Liver (tissue), 9 donors: ENCODE measurements around the gene USP24. TPM values are rescaled to one million over a fixed set of nuclear protein-coding genes. Genes with fewer than 3 reads are reported as not detected.

Experiments used
- DNase-seq: peaks from one replicate; pipeline ENCODE4 v3.0.0-alpha.2; 2017; ENCODE audit warnings: low spot score
- H3K27ac ChIP-seq, 2 donors: one replicate each; pipeline ENCODE4 v1.7.0; 2013; ENCODE audit warnings: inconsistent platforms in 2 of 2, low read length in 2 of 2, control low read depth in 1 of 2, low read depth in 1 of 2, mild to moderate bottlenecking in 1 of 2
- H3K27me3 ChIP-seq, 4 donors: one replicate each; pipeline versions ENCODE4 v1.6.1 to v1.7.0; 2013; ENCODE audit warnings: low read length in 3 of 4, inconsistent platforms in 1 of 4, mild to moderate bottlenecking in 1 of 4, moderate library complexity in 1 of 4; ENCODE audit not compliant: control insufficient read depth in 4 of 4, insufficient read depth in 4 of 4
- H3K36me3 ChIP-seq, 4 donors: one replicate each; pipeline versions ENCODE4 v1.6.1 to v1.7.0; 2013; ENCODE audit warnings: low read length in 3 of 4, mild to moderate bottlenecking in 3 of 4, low read depth in 1 of 4, moderate library complexity in 1 of 4; ENCODE audit not compliant: control insufficient read depth in 4 of 4, insufficient read depth in 3 of 4
- H3K4me1 ChIP-seq, 4 donors: one replicate each; pipeline versions ENCODE4 v1.6.1 to v1.7.0; 2013; ENCODE audit warnings: low read length in 3 of 4, mild to moderate bottlenecking in 3 of 4, moderate library complexity in 1 of 4; ENCODE audit not compliant: control insufficient read depth in 4 of 4, insufficient read depth in 4 of 4
- H3K4me3 ChIP-seq, 3 donors: one replicate each; pipeline versions ENCODE4 v1.6.1 to v1.7.0; 2013; ENCODE audit warnings: low read length in 3 of 3, control low read depth in 1 of 3, low read depth in 1 of 3, mild to moderate bottlenecking in 1 of 3
- H3K9ac ChIP-seq, 2 donors: one replicate each; pipeline ENCODE4 v1.7.0; 2013; ENCODE audit warnings: low read length in 2 of 2, mild to moderate bottlenecking in 2 of 2, moderate library complexity in 2 of 2, control low read depth in 1 of 2, low read depth in 1 of 2
- H3K9me3 ChIP-seq, 4 donors: one replicate each; pipeline versions ENCODE4 v1.6.1 to v1.7.0; 2013; ENCODE audit warnings: low read length in 3 of 4; ENCODE audit not compliant: control insufficient read depth in 4 of 4
- ATF3 ChIP-seq: IDR thresholded peaks from 2 replicates; pipeline ENCODE4 v1.6.1; 2016; ENCODE audit warnings: antibody characterized with exemption
- CTCF ChIP-seq: fragments of 150-350 bp; IDR thresholded peaks from 2 replicates; pipeline ENCODE4 v1.5.1; 2017; ENCODE audit warnings: improper control_type of control experiment, low read depth, low read length; ENCODE audit not compliant: missing input control
- EGR1 ChIP-seq, 2 donors: IDR thresholded peaks; 2 replicates each; pipeline ENCODE4 v1.6.1; 2016 to 2018; ENCODE audit warnings: antibody characterized with exemption in 2 of 2, low read depth in 2 of 2
- FOXA1 ChIP-seq: IDR thresholded peaks from 2 replicates; pipeline ENCODE4 v1.6.1; 2016; ENCODE audit warnings: antibody characterized with exemption
- FOXA2 ChIP-seq: IDR thresholded peaks from 2 replicates; pipeline ENCODE4 v1.6.1; 2016; ENCODE audit warnings: antibody characterized with exemption
- GABPA ChIP-seq, 2 donors: IDR thresholded peaks in 1 of 2; conservative IDR thresholded peaks in 1 of 2; 2 replicates each; pipeline ENCODE4 v1.6.1; 2016; ENCODE audit warnings: antibody characterized with exemption in 2 of 2, mild to moderate bottlenecking in 1 of 2, moderate library complexity in 1 of 2
- HNF4A ChIP-seq, 2 donors: conservative IDR thresholded peaks; 2 replicates each; pipeline ENCODE4 v1.6.1; 2016; ENCODE audit warnings: antibody characterized with exemption in 2 of 2, mild to moderate bottlenecking in 2 of 2
- HNF4G ChIP-seq: IDR thresholded peaks from 2 replicates; pipeline ENCODE4 v1.6.1; 2016; ENCODE audit warnings: antibody characterized with exemption
- JUND ChIP-seq, 2 donors: IDR thresholded peaks; 2 replicates each; pipeline ENCODE4 v1.6.1; 2016; ENCODE audit warnings: antibody characterized with exemption in 2 of 2
- MAX ChIP-seq: IDR thresholded peaks from 2 replicates; pipeline ENCODE4 v1.6.1; 2016; ENCODE audit warnings: antibody characterized with exemption
- NR2F2 ChIP-seq: IDR thresholded peaks from 2 replicates; pipeline ENCODE4 v1.6.1; 2016; ENCODE audit warnings: antibody characterized with exemption
- RAD21 ChIP-seq, 2 donors: IDR thresholded peaks; 2 replicates each; pipeline ENCODE4 v1.6.1; 2016; ENCODE audit warnings: antibody characterized with exemption in 2 of 2, mild to moderate bottlenecking in 2 of 2
- REST ChIP-seq: IDR thresholded peaks from 2 replicates; pipeline ENCODE4 v1.6.1; 2016; ENCODE audit warnings: antibody characterized with exemption, mild to moderate bottlenecking
- RXRA ChIP-seq, 2 donors: IDR thresholded peaks; 2 replicates each; pipeline ENCODE4 v1.6.1; 2017 to 2018; ENCODE audit warnings: antibody characterized with exemption in 2 of 2, mild to moderate bottlenecking in 1 of 2
- SP1 ChIP-seq: IDR thresholded peaks from 2 replicates; pipeline ENCODE4 v1.6.1; 2018; ENCODE audit warnings: antibody characterized with exemption, mild to moderate bottlenecking
- TAF1 ChIP-seq: conservative IDR thresholded peaks from 2 replicates; pipeline ENCODE4 v1.6.1; 2016; ENCODE audit warnings: antibody characterized with exemption, mild to moderate bottlenecking
- YY1 ChIP-seq: IDR thresholded peaks from 2 replicates; pipeline ENCODE4 v1.6.1; 2016; ENCODE audit warnings: antibody characterized with exemption, mild to moderate bottlenecking
- ZBTB33 ChIP-seq: IDR thresholded peaks from 2 replicates; pipeline ENCODE4 v1.6.1; 2016; ENCODE audit warnings: antibody characterized with exemption
- WGBS: extraction: QIAGEN DNeasy Blood & Tissue Kit; methylation state at CpG from one replicate; pipeline ENCODE4 v1.1.7; 2013; 5-methylcytosine and 5-hydroxymethylcytosine counted together
- polyA plus RNA-seq, 2 donors: library from polyadenylated mRNA; stranded (reverse) in 1 of 2; unstranded in 1 of 2; fragments of 200-250 nt in 1 of 2; fragments of >200 nt in 1 of 2; fragmentation: Nextera tagmentation in 1 of 2; extraction: Ambion mirVana in 1 of 2; gene quantifications; one replicate each; pipeline versions ENCODE4 v1.2.1 to v1.2.3, GENCODE V29; 2013 to 2015
- total RNA-seq, 2 donors: library from RNA; depleted of rRNA; stranded (reverse); fragments of >200 nt; gene quantifications; one replicate each; pipeline ENCODE4 v1.2.3, GENCODE V29; 2014
- donor health status: healthy.
- donor health status: healthy.
- donor health status: healthy.
- donor health status: healthy.
- donor health status: healthy.

USP24 gene
- total and polyA plus RNA-seq, 4 donors, result 7.0 to 75.8 (median 20.3) TPM

GRCh38 chr1:55039342-55040082 lies 175.7 kb downstream of the USP24 start, which contains the start of gene PCSK9 (continued):
- TF ChIP-seq ZBTB33, result peak; percentile 30
- TF ChIP-seq RAD21 (IDR thresholded peaks at IDR 0.05), result peak in 1 of 2 donors; percentile 31
- no peak for TF ChIP-seq FOXA1

- TF ChIP-seq EGR1 (IDR thresholded peaks at IDR 0.05; ENCODE audit: low read depth in 2 of 2), result no peak
- no peak for TF ChIP-seq ZBTB33
- no peak for TF ChIP-seq ATF3
- no peak for TF ChIP-seq YY1
- TF ChIP-seq HNF4G, result no peak
- TF ChIP-seq FOXA1, result no peak
- no peak for TF ChIP-seq SP1
- TF ChIP-seq CTCF, result no peak
- TF ChIP-seq JUND (IDR thresholded peaks at IDR 0.05), result no peak
- no peak for TF ChIP-seq RAD21 (IDR thresholded peaks at IDR 0.05)
- TF ChIP-seq RXRA (IDR thresholded peaks at IDR 0.05), result no peak
- no peak for TF ChIP-seq MAX
- no peak for TF ChIP-seq REST
- TF ChIP-seq HNF4A (conservative IDR thresholded peaks at IDR 0.05), result no peak
- no peak for TF ChIP-seq NR2F2
- TF ChIP-seq GABPA (IDR thresholded peaks at IDR 0.05 in 1 of 2, conservative IDR thresholded peaks at IDR 0.05 in 1 of 2), result no peak
- TF ChIP-seq TAF1, result no peak
- TF ChIP-seq FOXA2, result no peak
- H3K4me3 ChIP-seq, result peak overlapping the region in 2 of 3 donors; percentile 3 to 91
- WGBS, result 15% methylated on average over 9 of the region's 9 CpGs
- H3K27me3 ChIP-seq, result no peaks in the 10 kb centered on the region
- H3K9ac ChIP-seq, result no peak overlapping the region
- DNase-seq, result no peak
- no peaks in the 10 kb centered on the region for H3K36me3 ChIP-seq
- H3K9me3 ChIP-seq, result no peaks in the 10 kb centered on the region
- H3K4me1 ChIP-seq, result peaks cover 11 to 70% (median 55%) of the 10 kb centered on the region in 4 donors
- H3K27ac ChIP-seq, result peak overlapping the region; percentile 14 to 32
Observed at GRCh38 chr1:55038974-55039341, 176.2 kb downstream of the USP24 start.
